ENCODE data around the gene SHC2.
"Not testable (repeated sequence)": the region's sequence is repeated elsewhere in the genome, so short reads cannot be mapped to it uniquely, and the experiment has no call there.

- TF ChIP-seq POLR2A (IDR thresholded peaks at IDR 0.05; ENCODE audit: low read length); GATA1 (IDR thresholded peaks at IDR 0.05; ENCODE audit: low read depth, low read length): not testable (repeated sequence)
Observed at GRCh38 chr19:386189-386588, 74.6 kb downstream of the SHC2 start.
